ENCODE data around the gene CPNE4.

CPNE4 gene

DNA sequence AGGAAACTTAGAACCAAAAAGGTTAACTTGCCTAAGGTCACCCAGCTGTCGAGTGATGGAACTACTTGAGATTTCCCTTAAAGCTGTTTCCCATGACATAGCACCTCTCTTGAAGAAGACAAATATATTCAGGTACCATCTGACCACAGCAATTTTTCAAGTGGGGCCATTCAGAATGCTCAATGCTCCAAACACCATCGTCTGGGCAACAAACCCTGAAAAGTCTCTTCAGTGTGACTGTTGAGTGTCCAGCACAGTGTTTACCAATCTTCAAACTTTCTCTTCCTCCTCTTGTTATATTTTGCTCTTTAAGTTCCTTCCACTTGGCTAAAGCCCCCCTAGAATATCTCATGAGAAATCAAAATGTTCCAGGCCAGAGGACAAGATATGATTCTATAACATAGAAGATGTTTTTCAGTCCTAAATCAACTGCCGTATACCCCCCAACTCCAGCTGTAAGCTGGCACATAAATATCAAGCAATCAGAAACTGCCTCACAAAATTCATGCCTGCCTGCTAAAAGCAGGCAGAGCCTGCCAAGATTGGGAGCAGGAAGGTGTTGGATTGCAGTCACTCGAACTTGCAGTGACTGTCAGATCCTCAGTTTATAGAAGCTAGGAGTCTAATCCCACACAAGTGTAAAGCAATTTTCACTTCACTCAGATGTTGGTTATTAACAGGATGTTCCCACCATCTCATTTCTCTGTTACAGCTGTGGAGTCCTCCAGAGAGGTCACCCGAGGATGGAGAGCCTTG lies 301.6 kb downstream of the CPNE4 start:
- no peak for DNase-seq (ENCODE audit: low read depth)

DNA sequence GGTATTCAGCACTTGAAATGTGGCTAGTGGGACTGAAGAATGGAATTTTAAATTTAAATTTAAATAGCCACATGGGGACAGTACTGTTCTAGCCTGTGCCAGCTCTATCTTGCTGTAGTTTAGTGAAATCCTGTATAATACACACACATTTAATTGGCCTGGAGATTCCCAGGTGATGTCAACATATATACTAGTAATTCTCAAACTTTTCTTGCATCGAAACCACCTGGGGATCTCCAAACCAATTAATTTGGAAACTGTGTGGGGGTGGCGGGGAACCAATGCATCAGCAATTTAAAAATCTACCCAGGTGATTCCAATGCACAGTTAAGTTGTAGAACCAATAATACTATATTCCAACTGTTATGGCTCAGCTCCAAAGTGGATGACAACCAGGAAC lies 303.1 kb downstream of the CPNE4 start:
- no peak for DNase-seq (ENCODE audit: low read depth)

DNA sequence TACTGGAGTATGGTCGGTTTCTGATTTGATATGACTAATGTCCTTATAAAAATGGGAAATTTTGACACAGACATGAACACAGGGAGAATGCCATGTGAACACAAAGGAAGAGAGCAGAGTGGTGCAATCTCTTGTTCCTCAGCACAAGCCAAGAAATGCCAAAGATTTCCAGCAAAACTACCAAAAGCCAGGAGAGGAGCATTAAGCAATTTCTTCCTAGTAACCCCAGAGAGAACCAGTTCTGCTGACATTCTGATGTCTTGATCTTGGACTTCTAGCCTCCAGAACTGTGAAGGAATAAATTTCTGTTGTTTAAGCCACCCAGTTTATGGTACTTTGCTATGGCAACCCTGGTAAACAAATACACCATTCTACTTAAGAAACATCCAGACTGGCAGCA lies 304.2 kb downstream of the CPNE4 start:
- DNase-seq (ENCODE audit: low read depth), result peak; percentile 44

DNA sequence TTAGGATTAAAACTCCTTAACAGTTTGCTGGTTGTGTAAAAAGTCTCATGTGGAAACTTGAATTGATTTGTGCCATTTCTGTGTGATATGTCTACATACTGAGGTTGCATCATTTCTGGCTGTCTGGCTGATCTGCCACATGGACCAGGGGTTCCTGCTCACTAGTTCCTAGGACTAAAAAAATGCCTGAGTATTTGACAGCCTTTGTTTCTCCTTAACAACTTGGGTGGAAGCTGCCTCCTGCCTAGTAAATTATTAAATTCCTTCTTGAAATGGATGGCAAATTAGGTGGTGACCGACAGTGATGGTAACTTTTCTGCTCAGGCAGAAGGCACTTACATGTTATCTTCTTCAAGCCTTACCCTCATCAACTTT lies 305.2 kb downstream of the CPNE4 start:
- DNase-seq (ENCODE audit: low read depth), result no peak

DNA sequence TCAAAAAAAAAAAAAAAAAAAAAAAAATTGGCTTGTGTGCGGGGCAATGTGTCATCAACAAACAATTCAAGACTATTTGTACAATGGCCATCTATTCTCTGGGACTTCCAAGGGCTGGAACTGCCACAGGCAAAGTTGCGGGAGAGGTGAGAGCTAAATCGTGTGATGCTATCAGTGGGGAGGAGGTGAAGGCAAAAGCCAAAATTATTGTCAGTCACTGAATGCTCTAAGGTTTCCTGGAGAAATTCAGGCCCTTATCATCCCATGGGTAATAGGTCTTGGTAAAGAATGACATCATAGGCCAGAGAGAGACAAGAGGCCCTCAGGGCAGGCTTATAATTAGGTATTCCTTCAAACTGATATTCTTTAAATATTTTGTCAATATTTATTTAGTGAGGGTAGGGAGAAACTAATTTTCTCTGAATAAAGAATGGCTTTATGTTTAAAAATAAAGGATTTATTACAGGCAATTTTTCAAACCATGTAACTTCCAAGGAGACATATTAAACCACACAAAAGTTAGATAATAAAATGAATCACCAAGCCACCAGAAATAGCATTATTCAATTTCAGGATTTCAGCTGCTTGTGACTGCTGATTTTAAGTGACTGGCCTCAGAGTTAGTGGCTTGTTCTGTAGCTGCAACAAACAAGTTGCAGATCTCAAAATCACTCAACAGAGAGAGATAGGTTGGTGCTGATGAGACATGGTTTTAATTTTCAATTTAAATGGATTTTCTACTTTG lies 305.7 kb downstream of the CPNE4 start:
- no peak for DNase-seq (ENCODE audit: low read depth)

DNA sequence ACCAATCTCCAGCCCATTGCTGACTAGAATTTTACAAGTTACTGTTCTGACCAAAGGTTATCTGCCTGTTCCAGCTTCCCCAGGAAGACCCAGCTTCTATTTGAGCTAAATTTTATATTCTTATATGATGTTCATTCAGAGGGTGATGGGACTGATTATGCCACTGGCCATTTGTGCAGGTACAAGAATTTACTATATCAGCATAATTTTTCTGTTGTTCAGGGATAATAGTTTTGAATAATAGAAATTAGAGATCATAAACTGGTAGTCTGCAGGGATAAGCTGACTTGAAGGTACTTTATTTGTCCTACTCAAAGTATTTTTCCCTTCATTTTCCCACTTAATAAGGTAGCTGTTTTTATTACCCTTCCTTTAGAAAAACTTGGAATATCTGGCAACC lies 309.4 kb downstream of the CPNE4 start:
- DNase-seq (ENCODE audit: low read depth), result no peak

DNA sequence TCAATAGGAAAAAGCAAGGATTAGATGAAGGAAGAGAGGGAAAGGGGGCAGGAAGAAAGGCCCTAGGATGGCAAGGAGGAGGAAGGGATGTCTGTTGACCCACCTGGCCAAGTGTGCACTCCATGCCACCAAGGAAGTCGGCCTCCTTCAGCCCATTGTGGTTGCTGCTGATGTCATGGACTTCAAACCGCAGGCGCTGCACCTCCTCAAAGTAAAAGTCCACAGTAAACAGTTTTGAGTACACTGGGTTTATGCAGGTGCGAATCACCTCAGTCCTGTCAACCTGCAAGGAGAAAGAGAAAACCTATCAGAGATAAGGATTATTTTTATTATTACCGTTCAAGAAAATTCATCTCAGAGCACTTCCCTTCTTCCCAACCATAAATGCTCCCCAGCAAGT lies 311.5 kb downstream of the CPNE4 start:
- DNase-seq (ENCODE audit: low read depth), result no peak

DNA sequence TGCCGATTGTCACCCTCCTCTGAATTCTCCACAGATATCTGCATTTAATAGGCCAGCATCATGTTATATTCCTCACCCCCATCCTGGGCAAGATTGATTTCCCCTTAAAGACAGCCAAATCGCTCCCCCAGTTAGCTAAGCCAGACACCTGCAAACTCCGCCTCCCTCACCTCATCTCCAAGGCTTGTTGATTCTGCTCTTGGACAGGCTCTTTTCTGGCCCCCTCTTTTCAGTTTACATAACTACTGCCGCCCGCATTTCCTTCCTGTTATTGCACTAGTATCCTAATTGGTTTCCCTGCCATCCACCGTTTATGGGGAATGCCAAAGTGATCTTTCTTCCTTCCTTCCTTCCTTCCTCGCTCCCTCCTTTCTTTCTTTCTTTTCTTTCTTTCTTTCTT lies 317.3 kb downstream of the CPNE4 start:
- no peak for DNase-seq (ENCODE audit: low read depth)

DNA sequence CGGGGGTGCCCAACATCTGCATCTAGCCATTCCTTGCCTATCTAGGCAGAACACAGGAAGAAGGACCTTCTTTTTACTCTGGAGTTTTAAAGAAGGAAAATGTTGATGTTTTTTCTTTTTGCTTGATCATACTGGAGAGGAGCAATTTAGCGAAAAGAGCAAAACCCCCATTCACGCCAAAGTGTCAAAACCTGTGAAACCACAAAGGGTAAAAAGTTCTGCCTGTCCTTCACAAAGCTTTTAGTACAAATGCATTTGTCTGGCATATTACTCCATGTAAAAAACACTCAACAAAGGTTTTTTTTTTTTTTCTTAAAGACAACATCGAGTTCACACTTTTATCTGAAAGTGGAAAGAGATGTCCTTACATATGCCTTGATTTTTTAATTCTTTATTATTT lies 317.9 kb downstream of the CPNE4 start:
- DNase-seq (ENCODE audit: low read depth), result no peak

DNA sequence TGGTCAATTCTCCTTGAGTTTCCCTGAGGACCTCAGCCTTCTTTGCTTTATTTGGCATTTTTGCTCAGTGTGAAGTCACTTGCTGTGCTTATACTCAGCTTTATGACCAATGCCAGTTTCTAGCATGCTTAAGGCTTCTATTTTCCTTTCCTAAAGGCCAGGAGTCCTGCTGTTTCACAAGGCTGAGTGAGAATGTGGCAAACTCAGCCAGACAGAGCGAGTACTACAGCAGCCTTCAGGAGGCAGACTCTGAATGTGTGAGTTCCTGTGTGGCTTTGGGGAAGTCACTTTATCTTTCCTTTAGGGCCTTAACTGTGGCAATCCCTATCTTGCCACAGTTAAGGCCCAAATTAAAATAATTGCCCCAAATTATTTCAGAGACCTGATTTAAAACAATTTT lies 318.8 kb downstream of the CPNE4 start:
- no peak for DNase-seq (ENCODE audit: low read depth)

DNA sequence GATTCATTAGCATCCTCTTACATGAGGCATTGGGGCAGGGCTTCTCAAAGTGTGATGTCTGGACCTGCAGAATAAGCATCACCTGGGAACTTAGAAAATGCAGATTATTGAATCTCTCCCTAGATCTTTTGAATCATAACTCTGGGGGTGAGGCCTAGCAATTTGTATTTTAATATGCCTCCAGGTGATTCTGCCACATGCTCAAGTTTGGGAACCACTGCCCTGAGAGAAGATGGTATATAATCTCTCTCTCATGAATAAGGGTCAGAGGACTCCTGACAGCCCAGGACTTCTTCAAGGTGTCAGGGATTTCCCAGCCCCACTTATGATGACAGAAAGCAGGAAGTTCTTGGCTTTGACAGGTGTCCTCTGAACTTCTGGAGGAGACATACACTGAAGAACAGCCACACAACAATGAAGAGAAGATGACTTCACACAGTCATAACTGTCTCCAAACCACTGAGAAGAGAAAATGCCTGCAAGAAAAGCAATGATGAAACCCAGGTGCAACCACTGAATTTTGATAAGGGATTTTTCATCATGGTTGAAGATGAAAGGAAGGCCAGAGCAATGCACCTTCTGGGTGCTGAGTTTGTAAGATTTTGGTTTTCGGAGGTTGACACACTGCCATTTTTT lies 320.1 kb downstream of the CPNE4 start:
- DNase-seq (ENCODE audit: low read depth), result no peak

DNA sequence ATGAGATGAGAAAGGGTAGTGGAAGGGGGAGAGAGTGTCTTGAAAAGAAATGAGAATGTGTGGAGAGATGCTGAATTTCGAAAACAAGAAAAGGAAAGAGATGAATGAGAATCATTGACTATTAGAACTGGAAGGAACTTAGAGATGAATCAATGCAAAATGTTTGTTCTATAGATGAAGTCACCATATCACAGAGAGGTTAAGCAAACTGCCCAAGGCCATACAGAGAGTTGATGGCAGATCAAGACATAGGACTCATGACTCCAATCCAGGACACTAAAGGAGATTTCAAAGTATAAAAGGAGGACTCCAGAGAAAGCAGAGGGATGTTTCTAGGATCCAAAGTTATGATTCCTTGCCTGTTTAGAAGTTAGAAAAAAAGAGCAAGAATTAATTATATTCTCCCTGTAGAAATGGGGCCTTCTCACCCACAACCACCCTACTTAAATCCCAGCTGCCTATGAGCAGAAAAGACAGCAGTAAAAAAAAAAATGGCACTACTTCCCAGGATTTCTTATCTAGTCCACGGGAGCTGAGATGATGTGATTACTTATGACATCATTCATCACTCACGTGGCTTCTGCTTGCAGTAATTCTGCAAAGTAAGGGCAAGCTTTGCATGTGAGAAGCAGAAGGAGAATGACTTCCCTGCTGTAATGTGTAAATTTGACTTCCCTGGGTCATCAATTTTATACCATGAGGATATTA lies 321.2 kb downstream of the CPNE4 start:
- no peak for DNase-seq (ENCODE audit: low read depth)

DNA sequence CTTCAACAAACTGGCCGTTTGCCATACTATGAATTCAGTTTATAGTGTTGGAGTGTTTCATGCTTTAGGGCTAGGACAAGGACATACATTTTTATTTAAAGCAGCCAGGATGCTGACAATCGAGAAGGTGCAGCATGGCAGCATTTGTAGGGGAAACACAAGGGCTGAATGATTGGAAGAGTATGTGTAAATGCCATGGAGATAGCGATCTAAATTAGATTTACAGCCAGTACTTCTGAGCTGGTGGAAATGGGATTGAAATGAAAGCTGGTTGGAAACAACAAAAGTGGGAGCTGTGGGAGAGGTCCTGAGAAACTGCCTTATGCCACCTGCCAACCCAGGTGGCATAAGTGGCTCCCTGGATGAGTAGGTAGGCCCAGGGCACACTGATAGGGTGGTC lies 322.2 kb downstream of the CPNE4 start:
- DNase-seq (ENCODE audit: low read depth), result no peak

DNA sequence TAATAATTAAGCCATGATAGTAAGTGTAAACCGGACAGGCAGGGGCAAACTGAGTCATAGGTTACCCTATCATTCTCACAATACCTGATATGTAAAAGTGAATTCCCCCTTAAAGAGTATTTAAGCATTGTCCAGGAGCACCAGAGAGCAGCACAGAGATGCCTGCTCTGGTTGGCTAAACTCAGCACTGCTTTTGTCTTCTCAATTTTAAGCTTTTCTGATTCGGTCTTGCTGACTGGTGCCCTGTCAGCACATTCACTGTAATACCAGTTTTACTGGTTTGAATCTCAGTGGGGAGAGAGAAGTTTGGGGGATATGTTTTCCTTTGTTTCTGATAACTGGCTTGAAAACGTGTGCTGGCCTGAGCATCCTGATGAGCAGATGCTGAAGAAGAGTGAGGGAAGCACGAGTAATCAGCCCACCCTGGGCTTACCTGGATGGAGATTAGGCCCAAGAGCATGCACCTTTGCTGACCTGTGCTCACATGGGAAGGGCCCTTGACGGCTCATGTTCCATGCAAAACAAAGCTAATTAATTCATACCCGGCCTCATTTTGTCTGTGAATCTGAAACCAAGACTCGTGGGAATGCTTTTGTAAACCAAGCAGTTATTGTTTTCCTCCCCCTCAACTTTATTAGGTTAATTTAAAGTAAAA lies 323.6 kb downstream of the CPNE4 start:
- DNase-seq (ENCODE audit: low read depth), result no peak

DNA sequence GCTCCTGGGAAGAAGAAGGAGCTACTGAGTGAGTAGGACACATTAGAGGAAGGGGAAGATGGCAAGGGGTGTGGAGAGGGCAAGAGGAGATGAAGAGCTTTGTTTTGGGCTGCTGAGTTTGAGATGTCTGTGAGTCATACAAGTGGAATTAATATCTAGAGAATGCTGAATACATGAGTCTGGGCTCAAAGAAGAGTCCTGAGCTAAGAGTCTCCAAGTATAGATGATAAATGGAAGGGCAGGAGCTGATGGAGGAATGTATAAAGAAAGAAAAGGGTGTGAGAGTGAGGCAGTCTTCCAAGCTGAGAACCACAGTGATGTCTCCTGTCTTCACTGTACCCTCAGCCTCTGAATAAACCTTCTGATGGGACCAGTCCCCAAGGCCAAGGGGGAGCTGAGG lies 326.6 kb downstream of the CPNE4 start:
- DNase-seq (ENCODE audit: low read depth), result no peak

DNA sequence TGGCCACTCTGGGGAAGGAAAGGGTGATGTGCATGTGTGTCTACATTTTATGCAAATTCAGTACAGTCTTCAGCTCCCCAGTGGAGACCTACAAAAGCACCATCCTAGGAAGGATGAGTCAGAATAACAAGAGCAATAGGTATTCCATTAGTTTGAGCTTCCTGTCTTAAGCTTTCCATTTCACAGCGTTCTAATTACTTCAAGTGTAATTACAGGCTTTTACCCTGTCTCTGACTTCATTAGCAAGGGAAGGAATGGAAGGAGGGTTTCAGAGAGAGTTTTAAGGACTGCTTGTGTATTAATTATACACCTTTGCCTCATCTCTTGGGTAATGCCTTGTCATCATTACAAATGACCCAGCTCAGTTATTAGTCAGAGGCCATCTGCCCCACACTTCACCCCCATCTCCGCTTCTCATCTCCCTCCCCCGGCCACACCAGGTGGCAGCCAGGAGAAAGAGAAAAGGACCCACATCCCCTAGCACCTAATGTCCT lies 329.2 kb downstream of the CPNE4 start:
- DNase-seq (ENCODE audit: low read depth), result no peak

DNA sequence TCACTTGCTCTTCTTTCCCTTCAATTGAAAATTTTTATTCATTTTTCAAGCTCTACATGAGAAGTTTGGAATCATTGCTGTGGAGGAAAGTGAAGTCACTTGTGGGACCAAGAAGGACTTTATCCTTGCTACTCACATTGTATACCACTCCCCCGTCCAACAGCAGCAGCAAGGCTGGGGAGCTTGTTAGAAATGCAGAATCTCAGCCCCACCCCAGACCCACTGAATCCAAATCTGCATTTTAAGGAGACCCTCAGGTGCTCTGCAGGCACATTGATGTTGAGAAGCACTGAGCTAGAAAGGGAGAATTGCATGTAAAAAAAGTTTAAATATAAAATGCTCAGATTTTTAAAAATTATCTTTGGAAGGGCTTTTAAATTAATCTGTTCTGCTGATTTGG lies 329.7 kb downstream of the CPNE4 start:
- DNase-seq (ENCODE audit: low read depth), result no peak

DNA sequence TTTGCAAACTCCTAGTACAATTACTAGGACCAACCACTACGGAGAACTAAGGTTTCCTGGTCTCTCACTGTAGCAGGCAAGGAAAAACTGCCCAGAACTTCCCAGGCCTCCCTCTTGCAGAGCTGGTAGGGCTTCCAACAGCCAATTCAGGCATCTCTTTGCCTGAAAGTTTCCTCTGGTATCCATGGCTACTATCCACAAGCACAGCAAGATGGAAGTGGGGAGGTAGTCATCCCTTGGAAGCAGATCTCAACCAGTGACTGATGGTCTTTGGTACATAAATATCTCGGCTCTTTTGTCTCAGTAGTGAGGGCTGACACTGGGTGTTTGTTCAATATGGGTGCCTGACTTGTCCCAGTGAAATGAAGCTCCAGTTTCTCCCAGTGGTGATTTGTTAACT lies 330.7 kb downstream of the CPNE4 start:
- no peak for DNase-seq (ENCODE audit: low read depth)

DNA sequence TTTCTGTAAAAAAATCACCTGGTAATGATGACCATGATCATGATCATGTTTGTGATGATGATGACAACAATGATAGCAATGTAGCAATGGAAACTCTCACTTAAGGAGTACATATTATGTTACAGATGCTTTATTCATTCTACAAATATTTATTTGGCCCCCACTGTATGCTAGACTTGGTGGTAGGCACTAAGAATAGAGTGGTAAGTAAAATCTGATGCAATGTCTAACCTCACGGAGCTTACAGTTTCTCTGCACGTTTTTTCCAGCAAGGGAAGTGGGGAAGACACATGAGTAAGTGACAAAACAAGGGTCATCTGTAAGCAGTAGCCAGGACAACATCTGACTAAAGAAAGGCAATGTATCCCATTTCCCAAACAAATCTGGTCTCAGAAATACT lies 332.7 kb downstream of the CPNE4 start:
- DNase-seq (ENCODE audit: low read depth), result no peak

DNA sequence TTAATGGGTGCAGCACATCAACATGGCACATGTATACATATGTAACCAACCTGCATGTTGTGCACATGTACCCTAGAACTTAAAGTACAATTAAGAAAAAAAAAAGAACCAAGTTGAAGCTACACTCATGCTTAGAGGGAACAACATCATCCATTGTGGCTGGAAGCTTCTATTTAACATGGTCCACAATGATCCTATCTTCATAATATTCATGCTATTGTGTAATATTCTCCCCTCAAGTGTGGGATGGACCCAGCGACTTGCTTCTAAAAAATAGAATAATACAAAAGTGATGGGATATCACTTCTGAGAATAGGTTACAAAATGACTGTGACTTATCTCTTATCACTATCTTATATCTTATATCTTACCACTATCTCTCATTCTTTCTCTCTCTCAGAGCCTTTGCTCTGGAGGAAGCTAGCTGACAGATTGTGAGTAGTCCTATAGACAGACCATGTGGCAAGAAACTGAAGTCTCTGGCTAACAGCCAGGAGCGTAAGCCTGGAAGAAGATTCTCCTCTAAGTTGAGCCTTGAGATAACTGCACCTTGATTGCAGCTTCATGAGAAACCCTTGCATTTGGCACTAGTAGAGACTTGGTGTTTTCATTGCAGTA lies 333.6 kb downstream of the CPNE4 start:
- DNase-seq (ENCODE audit: low read depth), result no peak

DNA sequence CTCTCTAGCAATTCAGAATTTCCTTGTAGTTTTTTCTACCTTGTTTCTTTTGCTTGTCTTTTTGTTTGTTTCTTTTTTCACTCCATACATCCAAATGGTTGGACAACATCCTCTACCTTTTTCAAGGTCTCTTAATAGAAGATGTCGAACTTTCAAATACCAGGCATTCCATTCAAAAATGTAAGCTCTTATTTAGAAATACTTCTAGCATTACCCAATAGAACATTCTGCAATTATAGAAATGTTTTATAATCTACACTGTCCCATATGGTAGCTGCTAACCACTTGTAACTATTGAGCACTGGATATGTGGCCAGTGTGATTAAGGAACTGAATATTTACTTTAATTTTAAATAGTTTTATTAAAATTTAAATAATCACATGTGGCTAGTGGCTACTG lies 335.8 kb downstream of the CPNE4 start:
- DNase-seq (ENCODE audit: low read depth), result no peak

DNA sequence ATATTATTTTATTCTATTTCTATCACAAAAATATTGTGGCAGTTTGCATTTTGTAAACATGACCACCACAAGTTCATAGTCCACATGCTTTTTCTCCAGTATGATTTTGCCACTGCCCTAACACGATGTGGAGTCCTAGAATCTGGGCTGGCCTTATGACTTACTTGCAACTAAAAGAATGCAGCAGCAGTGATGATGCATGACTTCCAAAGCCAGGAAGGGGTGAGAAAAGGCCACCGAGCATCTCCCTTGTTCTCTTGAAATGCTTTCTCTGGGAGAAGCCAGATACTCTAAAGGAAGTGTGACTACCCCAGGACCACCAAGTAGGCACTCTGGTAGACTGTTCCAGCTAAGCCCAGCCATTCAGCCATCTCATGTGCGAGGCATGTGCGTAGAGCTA lies 340.4 kb downstream of the CPNE4 start:
- no peak for DNase-seq (ENCODE audit: low read depth)
